H9 (cell line): ENCODE measurements around the gene ST8SIA5. TPM values are rescaled to one million over a fixed set of nuclear protein-coding genes. Genes with fewer than 3 reads are reported as not detected.

ENCODE experiments used
- DNase-seq: peaks from one replicate; pipeline ENCODE4 v3.0.0-alpha.2; 2017
- H2AFZ ChIP-seq: one replicate; pipeline ENCODE4 v1.6.1; 2013; ENCODE audit warnings: mild to moderate bottlenecking, low read length, control low read depth, moderate library complexity
- H2AK5ac ChIP-seq: 2 replicates; pipeline ENCODE4 v1.6.1; 2013; ENCODE audit warnings: low read length, control low read depth, mixed read lengths; ENCODE audit not compliant: insufficient read length
- H2BK120ac ChIP-seq: one replicate; pipeline ENCODE4 v1.6.1; 2013; ENCODE audit warnings: low read depth, mild to moderate bottlenecking, low read length, control low read depth, inconsistent platforms; ENCODE audit not compliant: poor library complexity, severe bottlenecking
- H2BK12ac ChIP-seq: 2 replicates; pipeline ENCODE4 v1.6.1; 2013; ENCODE audit warnings: low read length, control low read depth, mixed read lengths, low read depth; ENCODE audit not compliant: insufficient read length
- H2BK15ac ChIP-seq: 2 replicates; pipeline ENCODE4 v1.6.1; 2013; ENCODE audit warnings: low read depth, low read length, control low read depth
- H2BK20ac ChIP-seq: one replicate; pipeline ENCODE4 v1.6.1; 2013; ENCODE audit warnings: low read depth, mild to moderate bottlenecking, low read length, control low read depth, inconsistent platforms; ENCODE audit not compliant: poor library complexity, severe bottlenecking
- H2BK5ac ChIP-seq: 2 replicates; pipeline ENCODE4 v1.6.1; 2013; ENCODE audit warnings: low read length, control low read depth, mixed read lengths; ENCODE audit not compliant: insufficient read length
- H3K14ac ChIP-seq: 2 replicates; pipeline ENCODE4 v1.6.1; 2013; ENCODE audit warnings: low read length, control low read depth; ENCODE audit not compliant: insufficient read depth
- H3K18ac ChIP-seq: 2 replicates; pipeline ENCODE4 v1.6.1; 2013; ENCODE audit warnings: low read depth, mild to moderate bottlenecking, mixed read lengths, low read length, control low read depth; ENCODE audit not compliant: insufficient read length
- H3K23ac ChIP-seq: 2 replicates; pipeline ENCODE4 v1.6.1; 2013; ENCODE audit warnings: low read length, control low read depth, mixed read lengths, low read depth; ENCODE audit not compliant: insufficient read length
- H3K23me2 ChIP-seq: 2 replicates; pipeline ENCODE4 v1.6.1; 2013; ENCODE audit warnings: low read depth, mild to moderate bottlenecking, mixed read lengths, low read length, control low read depth; ENCODE audit not compliant: insufficient read length, poor library complexity, severe bottlenecking
- H3K27ac ChIP-seq: 2 replicates; pipeline ENCODE4 v1.5.1; 2013; ENCODE audit warnings: low read length, control low read depth, mixed read lengths, low read depth; ENCODE audit not compliant: insufficient read length
- H3K27me3 ChIP-seq: 2 replicates; pipeline ENCODE4 v1.6.1; 2013; ENCODE audit warnings: low read length, control low read depth, inconsistent platforms; ENCODE audit not compliant: insufficient read depth
- H3K4ac ChIP-seq: 2 replicates; pipeline ENCODE4 v1.6.1; 2013; ENCODE audit warnings: low read depth, mild to moderate bottlenecking, control low read depth, inconsistent platforms, low read length, moderate library complexity
- H3K4me1 ChIP-seq: 2 replicates; pipeline ENCODE4 v1.6.1; 2013; ENCODE audit warnings: low read length, control low read depth, inconsistent platforms; ENCODE audit not compliant: insufficient read depth
- H3K4me2 ChIP-seq: 2 replicates; pipeline ENCODE4 v1.6.1; 2013; ENCODE audit warnings: low read length, control low read depth, mixed read lengths; ENCODE audit not compliant: insufficient read length, insufficient read depth
- H3K56ac ChIP-seq: 2 replicates; pipeline ENCODE4 v1.6.1; 2013; ENCODE audit warnings: low read depth, mild to moderate bottlenecking, mixed read lengths, low read length, control low read depth; ENCODE audit not compliant: insufficient read length
- H3K79me1 ChIP-seq: 2 replicates; pipeline ENCODE4 v1.6.1; 2013; ENCODE audit warnings: low read depth, mild to moderate bottlenecking, moderate library complexity, low read length, control low read depth, inconsistent platforms; ENCODE audit not compliant: insufficient read depth, poor library complexity, severe bottlenecking
- H3K79me2 ChIP-seq: 2 replicates; pipeline ENCODE4 v1.6.1; 2013; ENCODE audit warnings: low read length, control low read depth, inconsistent platforms; ENCODE audit not compliant: insufficient read depth
- H3K9ac ChIP-seq: 2 replicates; pipeline ENCODE4 v1.6.1; 2013; ENCODE audit warnings: low read length, control low read depth, mixed read lengths; ENCODE audit not compliant: insufficient read length; ENCODE audit errors: extremely low read depth
- H3K9me3 ChIP-seq: one replicate; pipeline ENCODE4 v1.6.1; 2013; ENCODE audit warnings: low read depth, low read length, inconsistent platforms; ENCODE audit not compliant: control insufficient read depth
- H3T11ph ChIP-seq: one replicate; pipeline ENCODE4 v1.6.1; 2013; ENCODE audit warnings: mild to moderate bottlenecking, low read length, control low read depth, inconsistent platforms
- H4K20me1 ChIP-seq: one replicate; pipeline ENCODE4 v1.6.1; 2013; ENCODE audit not compliant: control insufficient read depth, insufficient read length, insufficient read depth
- H4K5ac ChIP-seq: 2 replicates; pipeline ENCODE4 v1.6.1; 2013; ENCODE audit warnings: low read depth, mild to moderate bottlenecking, mixed read lengths, low read length, control low read depth; ENCODE audit not compliant: insufficient read length
- H4K8ac ChIP-seq: replicated peaks from 2 replicates; pipeline ENCODE4 v1.6.1; 2013; ENCODE audit warnings: low read length, control low read depth, mixed read lengths, low read depth; ENCODE audit not compliant: insufficient read length
- H4K91ac ChIP-seq: 2 replicates; pipeline ENCODE4 v1.6.1; 2013; ENCODE audit warnings: low read depth, mild to moderate bottlenecking, moderate library complexity, mixed read lengths, low read length, control low read depth; ENCODE audit not compliant: insufficient read length
- H3K27ac Mint-ChIP-seq, 3 experiments: 2 replicates in 2 of 3; 3 replicates in 1 of 3; pipeline ENCODE4 v1.8.0; 2020 to 2021; ENCODE audit warnings: mixed read lengths in 3 of 3, mild to moderate bottlenecking in 1 of 3, moderate library complexity in 1 of 3
- H3K27me3 Mint-ChIP-seq: 2 replicates; pipeline ENCODE4 v1.8.0; 2021; ENCODE audit warnings: low read depth, mild to moderate bottlenecking, moderate library complexity, mixed read lengths
- H3K36me3 Mint-ChIP-seq, 3 experiments: 2 replicates in 2 of 3; 3 replicates in 1 of 3; pipeline ENCODE4 v1.8.0; 2020 to 2021; ENCODE audit warnings: low read depth in 3 of 3, mixed read lengths in 3 of 3; ENCODE audit not compliant: insufficient read depth in 1 of 3
- H3K4me1 Mint-ChIP-seq, 2 experiments: 2 replicates each; pipeline ENCODE4 v1.8.0; 2020; ENCODE audit warnings: mixed read lengths in 2 of 2
- H3K4me3 Mint-ChIP-seq, 2 experiments: 2 replicates in 1 of 2; 3 replicates in 1 of 2; pipeline ENCODE4 v1.8.0; 2020 to 2021; ENCODE audit warnings: mild to moderate bottlenecking in 2 of 2, mixed read lengths in 2 of 2, moderate library complexity in 1 of 2
- H3K9me3 Mint-ChIP-seq, 2 experiments: 2 replicates in 1 of 2; 3 replicates in 1 of 2; pipeline ENCODE4 v1.8.0; 2020; ENCODE audit warnings: mild to moderate bottlenecking in 2 of 2, mixed read lengths in 2 of 2, moderate library complexity in 1 of 2
- WGBS: extraction: QIAGEN DNeasy Blood & Tissue Kit; methylation state at CpG from one replicate; pipeline ENCODE4 v1.1.7; 2013; ENCODE audit warnings: missing lambda C conversion rate, low lambda C conversion rate, mixed read lengths; ENCODE audit not compliant: insufficient read length; ENCODE audit errors: extremely low coverage; 5-methylcytosine and 5-hydroxymethylcytosine counted together
- total RNA-seq: library from RNA; stranded (reverse); gene quantifications from 2 replicates; pipeline ENCODE4 v1.2.1, GENCODE V29; 2021
- TF ChIP-seq, protein P1 (sequence below): fragments of 200-600 bp; sonication (generic); conservative IDR thresholded peaks from 3 replicates; pipeline ENCODE4 v1.8.0; 2021; ENCODE audit warnings: antibody characterized with exemption, mild to moderate bottlenecking

ST8SIA5 gene
- total RNA-seq, 1 experiment from 2014 or later: 0.63 TPM

DNA sequence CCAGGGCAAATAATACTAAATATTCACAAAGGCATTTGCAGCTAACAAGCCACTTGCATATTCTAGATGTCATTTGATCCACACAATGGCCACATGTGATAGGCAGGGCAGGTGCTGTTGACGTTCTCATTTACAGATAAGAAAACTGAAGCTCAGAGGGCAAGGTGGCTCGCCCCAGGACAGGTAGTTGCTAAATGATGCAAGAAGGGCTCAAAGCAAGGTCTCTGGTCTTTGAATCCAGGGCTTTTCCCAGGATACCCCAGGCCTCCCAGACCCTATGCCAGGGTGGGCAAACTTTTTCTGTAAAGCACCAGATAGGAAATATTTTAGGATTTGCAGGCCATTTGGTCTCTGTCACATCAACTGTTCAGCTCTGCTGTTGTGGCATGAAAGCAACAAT is 135.0 kb downstream of the ST8SIA5 start:
- H3K36me3 Mint-ChIP-seq: no peaks in the 10 kb centered on the region
- Histone ChIP-seq H3K79me1 (no peaks in the 10 kb centered on the region), H4K5ac (no peak overlapping the region), H3K18ac (no peak overlapping the region), H4K20me1 (no peaks in the 10 kb centered on the region), H3K9me3 (no peaks in the 10 kb centered on the region), H4K8ac (no peak overlapping the region), H3K56ac (no peak overlapping the region), H3K4ac (no peak overlapping the region), H3K27me3 (no peaks in the 10 kb centered on the region), H4K91ac (no peak overlapping the region), H3K4me1 (no peaks in the 10 kb centered on the region), H3K4me2 (no peak overlapping the region), H2BK12ac (no peak overlapping the region), H3K23ac (no peak overlapping the region), H3T11ph (no peak overlapping the region), H3K27ac (no peak overlapping the region), H2BK20ac (no peak overlapping the region), H2BK15ac (no peak overlapping the region), H3K9ac (no peak overlapping the region), H3K79me2 (no peaks in the 10 kb centered on the region), H2AK5ac (no peak overlapping the region), H2AFZ (no peak overlapping the region), H2BK5ac (no peak overlapping the region), H3K14ac (no peak overlapping the region), H3K23me2 (no peaks in the 10 kb centered on the region), H2BK120ac (no peak overlapping the region)
- WGBS: no CpG with 5 or more reads among the region's 2 CpGs
- no peaks in the 10 kb centered on the region; a peak in 1 of 4 replicates for H3K4me1 Mint-ChIP-seq
- no peak overlapping the region for H3K4me3 Mint-ChIP-seq
- no peak for DNase-seq
- TF ChIP-seq, protein P1, sequence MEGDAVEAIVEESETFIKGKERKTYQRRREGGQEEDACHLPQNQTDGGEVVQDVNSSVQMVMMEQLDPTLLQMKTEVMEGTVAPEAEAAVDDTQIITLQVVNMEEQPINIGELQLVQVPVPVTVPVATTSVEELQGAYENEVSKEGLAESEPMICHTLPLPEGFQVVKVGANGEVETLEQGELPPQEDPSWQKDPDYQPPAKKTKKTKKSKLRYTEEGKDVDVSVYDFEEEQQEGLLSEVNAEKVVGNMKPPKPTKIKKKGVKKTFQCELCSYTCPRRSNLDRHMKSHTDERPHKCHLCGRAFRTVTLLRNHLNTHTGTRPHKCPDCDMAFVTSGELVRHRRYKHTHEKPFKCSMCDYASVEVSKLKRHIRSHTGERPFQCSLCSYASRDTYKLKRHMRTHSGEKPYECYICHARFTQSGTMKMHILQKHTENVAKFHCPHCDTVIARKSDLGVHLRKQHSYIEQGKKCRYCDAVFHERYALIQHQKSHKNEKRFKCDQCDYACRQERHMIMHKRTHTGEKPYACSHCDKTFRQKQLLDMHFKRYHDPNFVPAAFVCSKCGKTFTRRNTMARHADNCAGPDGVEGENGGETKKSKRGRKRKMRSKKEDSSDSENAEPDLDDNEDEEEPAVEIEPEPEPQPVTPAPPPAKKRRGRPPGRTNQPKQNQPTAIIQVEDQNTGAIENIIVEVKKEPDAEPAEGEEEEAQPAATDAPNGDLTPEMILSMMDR: no peak
- peaks cover 4% of the 10 kb centered on the region for H3K27me3 Mint-ChIP-seq
- H3K27ac Mint-ChIP-seq: no peak overlapping the region
- H3K9me3 Mint-ChIP-seq: no peaks in the 10 kb centered on the region
